ENCODE data around the gene PRR4.

Gene PRR4

DNA sequence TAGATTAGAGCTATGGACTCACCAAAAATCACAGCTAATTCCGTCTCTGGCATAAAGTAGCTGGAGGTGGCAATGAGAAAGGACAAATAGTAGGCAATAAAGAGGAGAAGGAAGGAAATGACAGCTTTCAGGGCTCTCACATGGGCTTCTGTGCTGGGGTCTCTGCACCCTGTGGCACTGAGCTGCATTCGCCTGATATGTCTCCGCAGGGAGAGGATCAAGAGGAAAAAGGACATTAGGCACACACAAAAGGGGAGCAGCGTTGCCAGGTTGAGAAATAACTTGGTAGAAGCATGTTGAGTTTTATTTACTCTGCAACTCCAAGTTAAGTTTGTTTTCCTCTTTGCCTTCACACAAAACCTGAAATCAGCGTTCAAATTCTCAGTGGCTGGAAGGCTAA, 47.5 kb downstream of the PRR4 start:
- no peak for DNase-seq (ENCODE audit: low read depth)

Data from stimulated activated CD8-positive, alpha-beta memory T cell treated with anti-CD3 and anti-CD28 coated beads, Interleukin-15, amount 100 ng/mL, for 24 hours (primary cell).